ENCODE results near the gene ZBED3. TPM values are rescaled to one million over a fixed set of nuclear protein-coding genes. Genes with fewer than 3 reads are reported as not detected.

Gene ZBED3
- total and polyA plus RNA-seq, 2 donors (not counting 1 experiment from before 2014, with no cell fraction given) = 0.30 to 1.2 TPM

DNA sequence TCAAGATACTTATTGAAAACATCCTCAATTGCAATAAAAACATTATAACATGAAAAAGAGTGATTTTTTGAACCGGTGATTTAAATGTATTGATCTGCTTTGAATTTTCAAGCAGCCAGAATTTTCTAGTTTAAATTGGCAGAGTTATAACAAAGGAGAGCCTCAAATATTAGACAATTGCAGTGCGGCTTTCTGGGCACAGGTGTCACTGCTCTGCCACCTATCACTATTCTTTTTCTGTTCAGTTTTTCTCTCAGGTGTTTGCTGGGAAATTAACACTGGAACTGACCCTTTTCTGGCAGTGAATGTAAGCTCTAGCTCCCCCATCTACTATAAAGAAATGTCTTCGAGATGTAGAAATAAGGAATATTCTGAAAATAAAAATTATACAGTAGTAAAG, 23.0 kb downstream of the ZBED3 start:
- intact Hi-C loops (cut with micrococcal nuclease) = no loop called here
- TF ChIP-seq, protein P1, sequence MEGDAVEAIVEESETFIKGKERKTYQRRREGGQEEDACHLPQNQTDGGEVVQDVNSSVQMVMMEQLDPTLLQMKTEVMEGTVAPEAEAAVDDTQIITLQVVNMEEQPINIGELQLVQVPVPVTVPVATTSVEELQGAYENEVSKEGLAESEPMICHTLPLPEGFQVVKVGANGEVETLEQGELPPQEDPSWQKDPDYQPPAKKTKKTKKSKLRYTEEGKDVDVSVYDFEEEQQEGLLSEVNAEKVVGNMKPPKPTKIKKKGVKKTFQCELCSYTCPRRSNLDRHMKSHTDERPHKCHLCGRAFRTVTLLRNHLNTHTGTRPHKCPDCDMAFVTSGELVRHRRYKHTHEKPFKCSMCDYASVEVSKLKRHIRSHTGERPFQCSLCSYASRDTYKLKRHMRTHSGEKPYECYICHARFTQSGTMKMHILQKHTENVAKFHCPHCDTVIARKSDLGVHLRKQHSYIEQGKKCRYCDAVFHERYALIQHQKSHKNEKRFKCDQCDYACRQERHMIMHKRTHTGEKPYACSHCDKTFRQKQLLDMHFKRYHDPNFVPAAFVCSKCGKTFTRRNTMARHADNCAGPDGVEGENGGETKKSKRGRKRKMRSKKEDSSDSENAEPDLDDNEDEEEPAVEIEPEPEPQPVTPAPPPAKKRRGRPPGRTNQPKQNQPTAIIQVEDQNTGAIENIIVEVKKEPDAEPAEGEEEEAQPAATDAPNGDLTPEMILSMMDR (IDR thresholded peaks at IDR 0.05) = no peak
- no peak for TF ChIP-seq EZH2 (IDR thresholded peaks at IDR 0.05; ENCODE audit: borderline replicate concordance, insufficient read depth, low read depth, low read length, poor library complexity, severe bottlenecking)
- Mint-ChIP-seq H3K4me1 (no peaks in the 10 kb centered on the region), H3K4me3 (no peak overlapping the region), H3K27me3 (no peaks in the 10 kb centered on the region), H3K27ac (no peak overlapping the region), H3K9me3 (ENCODE audit: insufficient read depth) (no peaks in the 10 kb centered on the region)
- H3K27me3 ChIP-seq (replicated peaks in 1 of 4; ENCODE audit: control extremely low read depth in 1 of 4, control insufficient read depth in 3 of 4, insufficient read depth in 4 of 4, low read length in 3 of 4) = no peaks in the 10 kb centered on the region
- H3K27ac ChIP-seq (ENCODE audit: low read length in 2 of 2) = no peak overlapping the region
- WGBS (ENCODE audit: insufficient coverage) = no CpG with 5 or more reads among the region's 3 CpGs
- peaks cover 10 to 61% of the 10 kb centered on the region in 2 experiments for H3K36me3 ChIP-seq (replicated peaks in 1 of 2; ENCODE audit: control extremely low read depth in 1 of 2, control insufficient read depth in 1 of 2, extremely low read depth in 1 of 2, insufficient read depth in 2 of 2, low read length in 1 of 2)
- no peaks in the 10 kb centered on the region for H3K4me1 ChIP-seq (ENCODE audit: control insufficient read depth in 2 of 2, insufficient read depth in 2 of 2, low read length in 2 of 2)
- DNase-seq (no peak), ATAC-seq (ENCODE audit: low read depth) (no peak)
- H2AFZ ChIP-seq (ENCODE audit: insufficient read depth, low read depth, low read length, poor library complexity, severe bottlenecking) = no peak overlapping the region
- no peak overlapping the region for H3K9ac ChIP-seq (ENCODE audit: low read length)
- H3K9me3 ChIP-seq (ENCODE audit: control extremely low read depth in 1 of 3, control insufficient read depth in 2 of 3, insufficient read depth in 1 of 3, low read length in 2 of 3) = no peaks in the 10 kb centered on the region
- H4K20me1 ChIP-seq (ENCODE audit: control insufficient read depth, insufficient read depth, low read length, poor library complexity, severe bottlenecking) = no peaks in the 10 kb centered on the region
- no peak overlapping the region for H3K4me2 ChIP-seq (replicated peaks; ENCODE audit: low read depth, low read length, poor library complexity, severe bottlenecking)
- CTCF ChIA-PET = no interaction called here
- H3K4me3 ChIP-seq (ENCODE audit: control extremely low read depth in 1 of 5, extremely low read depth in 1 of 5, insufficient read depth in 1 of 5, low read depth in 2 of 5, low read length in 4 of 5) = no peak overlapping the region
- no peaks in the 10 kb centered on the region for H3K79me2 ChIP-seq (ENCODE audit: control insufficient read depth, insufficient read depth, low read length)
- POLR2A ChIA-PET = no interaction called here

DNA sequence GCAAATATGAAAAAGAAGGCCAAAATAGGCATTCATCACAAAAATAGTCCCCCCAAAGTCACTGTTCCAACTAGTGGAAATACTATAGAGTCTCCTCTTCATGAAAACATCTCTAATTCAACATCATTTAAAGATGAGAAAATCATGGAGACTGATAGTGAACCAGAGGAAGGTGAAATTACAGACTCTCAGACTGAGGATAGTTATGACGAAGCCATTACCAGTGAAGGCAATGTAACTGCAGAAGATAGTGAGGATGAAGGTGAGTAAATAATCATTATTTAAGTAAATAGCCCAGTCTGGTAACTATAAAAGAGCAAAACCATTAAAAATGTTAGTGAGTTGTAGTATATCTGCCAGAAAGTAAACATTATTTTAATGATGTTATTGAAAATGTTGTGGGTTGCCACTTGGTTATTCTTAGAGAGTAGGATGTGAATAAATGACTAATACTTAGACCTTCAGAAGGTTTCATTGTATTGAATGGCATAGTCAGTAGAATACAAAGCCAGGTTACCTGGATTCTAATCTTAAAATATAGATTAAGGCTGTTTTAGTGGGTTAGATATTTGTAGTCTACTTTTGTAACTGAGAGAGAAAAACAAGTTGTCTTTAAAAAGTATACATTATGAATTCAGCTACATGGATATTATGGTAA, 40.5 kb downstream of the ZBED3 start:
- CTCF ChIA-PET = no interaction called here
- no peaks in the 10 kb centered on the region for H3K9me3 Mint-ChIP-seq (ENCODE audit: insufficient read depth)
- H3K36me3 ChIP-seq (replicated peaks in 1 of 2; ENCODE audit: control extremely low read depth in 1 of 2, control insufficient read depth in 1 of 2, extremely low read depth in 1 of 2, insufficient read depth in 2 of 2, low read length in 1 of 2) = peaks cover 2 to 30% of the 10 kb centered on the region in 2 experiments

More for the DNA sequence above, 40.5 kb downstream of the ZBED3 start:
- no peak overlapping the region for H3K27ac Mint-ChIP-seq
- no peaks in the 10 kb centered on the region for H3K27me3 Mint-ChIP-seq
- no peaks in the 10 kb centered on the region for H3K27me3 ChIP-seq (replicated peaks in 1 of 4; ENCODE audit: control extremely low read depth in 1 of 4, control insufficient read depth in 3 of 4, insufficient read depth in 4 of 4, low read length in 3 of 4)
- H4K20me1 ChIP-seq (ENCODE audit: control insufficient read depth, insufficient read depth, low read length, poor library complexity, severe bottlenecking) = no peaks in the 10 kb centered on the region
- H3K4me2 ChIP-seq (replicated peaks; ENCODE audit: low read depth, low read length, poor library complexity, severe bottlenecking) = no peak overlapping the region
- POLR2A ChIA-PET = no interaction called here
- H3K9me3 ChIP-seq (ENCODE audit: control extremely low read depth in 1 of 3, control insufficient read depth in 2 of 3, insufficient read depth in 1 of 3, low read length in 2 of 3) = no peaks in the 10 kb centered on the region
- DNase-seq (no peak), ATAC-seq (ENCODE audit: low read depth) (no peak)
- no CpG with 5 or more reads among the region's 1 CpG for WGBS (ENCODE audit: insufficient coverage)
- no peaks in the 10 kb centered on the region for H3K79me2 ChIP-seq (ENCODE audit: control insufficient read depth, insufficient read depth, low read length)
- no peak overlapping the region for H3K4me3 ChIP-seq (ENCODE audit: control extremely low read depth in 1 of 5, extremely low read depth in 1 of 5, insufficient read depth in 1 of 5, low read depth in 2 of 5, low read length in 4 of 5)
- intact Hi-C loops (cut with micrococcal nuclease) = no loop called here
- no peak overlapping the region for H2AFZ ChIP-seq (ENCODE audit: insufficient read depth, low read depth, low read length, poor library complexity, severe bottlenecking)
- H3K27ac ChIP-seq (ENCODE audit: low read length in 2 of 2) = no peak overlapping the region
- no peaks in the 10 kb centered on the region for H3K4me1 Mint-ChIP-seq
- no peak for TF ChIP-seq EZH2 (IDR thresholded peaks at IDR 0.05; ENCODE audit: borderline replicate concordance, insufficient read depth, low read depth, low read length, poor library complexity, severe bottlenecking)
- TF ChIP-seq, protein P1 (IDR thresholded peaks at IDR 0.05) = no peak
- no peak overlapping the region for H3K4me3 Mint-ChIP-seq
- H3K9ac ChIP-seq (ENCODE audit: low read length) = no peak overlapping the region
- no peaks in the 10 kb centered on the region for H3K4me1 ChIP-seq (ENCODE audit: control insufficient read depth in 2 of 2, insufficient read depth in 2 of 2, low read length in 2 of 2)

Data from B cell (primary cell).